Kidney (tissue), 14 donors: ENCODE results near the gene RNF138. TPM values are rescaled to one million over a fixed set of nuclear protein-coding genes. Genes with fewer than 3 reads are reported as not detected.
"Not testable (repeated sequence)": the region's sequence is repeated elsewhere in the genome, so short reads cannot be mapped to it uniquely, and the experiment has no call there.

Experiments used
- DNase-seq, 5 donors: peaks; one replicate each; pipeline ENCODE4 v3.0.0-alpha.2; 2013 to 2020
- FAIRE-seq: peaks from 2 replicates; lab custom pipeline; 2012; peaks lifted over from hg19 to GRCh38; lab: Jason Lieb, UNC
- H3K27ac ChIP-seq, 2 donors: one replicate each; pipeline ENCODE4 v1.7.0; 2013; ENCODE audit warnings: low read depth in 2 of 2, low read length in 2 of 2, inconsistent platforms in 1 of 2
- H3K27me3 ChIP-seq: one replicate; pipeline ENCODE4 v1.7.1; 2013; ENCODE audit warnings: low read length, inconsistent platforms; ENCODE audit not compliant: control insufficient read depth, insufficient read depth
- H3K36me3 ChIP-seq, 3 donors: one replicate each; pipeline versions ENCODE4 v1.7.0 to v1.7.1; 2013; ENCODE audit warnings: low read length in 3 of 3, control low read depth in 1 of 3, inconsistent platforms in 1 of 3; ENCODE audit not compliant: insufficient read depth in 3 of 3, control insufficient read depth in 2 of 3
- H3K4me1 ChIP-seq, 3 donors: one replicate each; pipeline versions ENCODE4 v1.7.0 to v1.7.1; 2013; ENCODE audit warnings: low read length in 3 of 3, inconsistent platforms in 1 of 3, low read depth in 1 of 3; ENCODE audit not compliant: control insufficient read depth in 2 of 3, insufficient read depth in 2 of 3
- H3K4me3 ChIP-seq, 3 donors: one replicate each; pipeline versions ENCODE4 v1.7.0 to v1.8.1; 2013; ENCODE audit warnings: low read length in 3 of 3, control low read depth in 1 of 3, inconsistent platforms in 1 of 3
- H3K9ac ChIP-seq, 3 donors: one replicate each; pipeline versions ENCODE4 v1.7.0 to v1.7.1; 2013; ENCODE audit warnings: low read length in 3 of 3, control low read depth in 1 of 3, inconsistent platforms in 1 of 3
- H3K9me3 ChIP-seq, 3 donors: one replicate each; pipeline versions ENCODE4 v1.7.0 to v1.7.1; 2013; ENCODE audit warnings: low read length in 3 of 3, control low read depth in 1 of 3, inconsistent platforms in 1 of 3; ENCODE audit not compliant: control insufficient read depth in 2 of 3, insufficient read depth in 1 of 3
- intact Hi-C: fragments of 100-400 bp; cut with DNase I; formaldehyde crosslinking; loops from one replicate; pipeline ENCODE4 v1.11.1; 2022
- polyA plus RNA-seq: library from polyadenylated mRNA; stranded (reverse); fragments of 350-450 nt; fragmentation: Illumina TruSeq; extraction: RNeasy Lipid Tissue Mini Kit (QIAGEN cat#74804); gene quantifications from one replicate; pipeline ENCODE4 v1.2.3, GENCODE V29; 2014; ENCODE audit warnings: low read depth, low replicate concordance; ENCODE audit not compliant: insufficient read depth
- total RNA-seq: library from RNA; stranded (reverse); fragmentation: NEBNext Ultra II Directional; extraction: Animal tissue kit (Norgen Biotek cat#: 25700); gene quantifications from one replicate; pipeline ENCODE4 v1.2.1, GENCODE V29; 2021
- TF ChIP-seq, protein P1 (sequence below): IDR thresholded peaks from 3 replicates; pipeline ENCODE4 v1.5.1; 2012; ENCODE audit warnings: mild to moderate bottlenecking, moderate library complexity, borderline replicate concordance; ENCODE audit not compliant: insufficient read depth; ENCODE audit errors: extremely low read depth
- donor health status: control.
- donor health status: control.
- donor health status: control.
- donor health status: control.
- donor health status: control.
- donor health status: DM: yes; HTN: yes; CAD: no.
- donor health status: Normal renal cell carcinoma (clear cell type).

RNF138 gene
- total and polyA plus RNA-seq, 2 donors from 2014 or later = 6.2 to 30.6 TPM

DNA sequence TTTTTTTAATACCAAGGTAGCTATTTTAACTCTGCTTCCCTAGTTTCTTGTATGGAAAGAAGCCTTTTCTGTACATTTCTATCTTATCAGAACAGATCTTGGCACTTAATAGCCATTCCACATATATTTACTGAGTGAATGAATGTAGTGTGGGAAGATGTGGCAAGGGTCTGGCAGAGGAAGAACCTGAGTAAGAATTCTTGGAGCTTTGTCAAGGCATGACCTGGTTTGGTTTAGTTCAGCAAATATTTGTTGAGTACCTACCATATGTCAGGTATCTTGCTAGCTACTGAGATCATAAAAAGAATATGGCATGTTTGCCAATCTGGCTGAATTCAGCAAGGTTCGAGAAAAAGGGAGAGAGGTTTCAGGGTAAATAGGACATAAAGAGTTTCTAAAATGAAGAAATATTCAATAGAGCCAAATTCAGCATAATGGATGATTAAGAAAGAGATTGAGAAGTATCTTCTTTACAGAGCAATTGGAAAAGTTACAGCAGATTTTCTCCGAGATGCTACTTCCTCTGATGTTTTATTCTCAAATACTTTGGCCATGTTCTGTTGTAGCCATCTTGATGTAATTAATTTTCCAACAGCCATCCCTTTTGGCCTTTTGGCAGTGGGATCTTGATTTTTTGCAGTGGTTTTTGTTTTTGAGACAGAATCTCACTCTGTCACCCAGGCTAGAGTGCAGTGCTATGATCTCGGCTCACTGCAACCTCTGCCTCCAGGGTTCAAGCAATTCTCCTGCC lies 76.5 kb downstream of the RNF138 start:
- Histone ChIP-seq H3K27me3 (no peaks in the 10 kb centered on the region), H3K36me3 (no peaks in the 10 kb centered on the region), H3K9ac (no peak overlapping the region), H3K4me3 (no peak overlapping the region), H3K9me3 (no peaks in the 10 kb centered on the region), H3K4me1 (no peaks in the 10 kb centered on the region), H3K27ac (no peak overlapping the region)
- FAIRE-seq (no peak), DNase-seq (no peak)
- intact Hi-C loops = no loop called here
- TF ChIP-seq, protein P1, sequence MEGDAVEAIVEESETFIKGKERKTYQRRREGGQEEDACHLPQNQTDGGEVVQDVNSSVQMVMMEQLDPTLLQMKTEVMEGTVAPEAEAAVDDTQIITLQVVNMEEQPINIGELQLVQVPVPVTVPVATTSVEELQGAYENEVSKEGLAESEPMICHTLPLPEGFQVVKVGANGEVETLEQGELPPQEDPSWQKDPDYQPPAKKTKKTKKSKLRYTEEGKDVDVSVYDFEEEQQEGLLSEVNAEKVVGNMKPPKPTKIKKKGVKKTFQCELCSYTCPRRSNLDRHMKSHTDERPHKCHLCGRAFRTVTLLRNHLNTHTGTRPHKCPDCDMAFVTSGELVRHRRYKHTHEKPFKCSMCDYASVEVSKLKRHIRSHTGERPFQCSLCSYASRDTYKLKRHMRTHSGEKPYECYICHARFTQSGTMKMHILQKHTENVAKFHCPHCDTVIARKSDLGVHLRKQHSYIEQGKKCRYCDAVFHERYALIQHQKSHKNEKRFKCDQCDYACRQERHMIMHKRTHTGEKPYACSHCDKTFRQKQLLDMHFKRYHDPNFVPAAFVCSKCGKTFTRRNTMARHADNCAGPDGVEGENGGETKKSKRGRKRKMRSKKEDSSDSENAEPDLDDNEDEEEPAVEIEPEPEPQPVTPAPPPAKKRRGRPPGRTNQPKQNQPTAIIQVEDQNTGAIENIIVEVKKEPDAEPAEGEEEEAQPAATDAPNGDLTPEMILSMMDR = no peak

DNA sequence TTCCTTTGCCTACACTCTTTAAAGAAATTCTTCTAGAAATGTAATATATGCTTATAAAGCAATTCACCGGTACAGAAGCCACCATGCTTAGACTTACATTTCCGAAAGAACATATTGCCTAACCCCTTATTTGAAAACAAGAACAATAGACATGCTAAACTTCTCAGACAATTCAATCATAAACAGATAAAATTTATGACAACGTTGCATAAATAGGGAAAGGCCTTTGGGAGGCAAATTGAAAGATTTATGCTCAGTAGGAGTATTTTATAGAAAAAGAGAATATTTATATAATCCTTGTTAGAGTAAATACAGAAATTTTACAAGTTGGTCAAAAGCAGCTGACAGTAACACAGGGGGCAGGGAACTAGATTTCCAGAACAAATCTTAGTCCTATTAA lies 82.0 kb downstream of the RNF138 start:
- Histone ChIP-seq H3K4me1 (no peaks in the 10 kb centered on the region), H3K27ac (no peak overlapping the region), H3K36me3 (no peaks in the 10 kb centered on the region), H3K27me3 (no peaks in the 10 kb centered on the region), H3K4me3 (no peak overlapping the region), H3K9ac (no peak overlapping the region), H3K9me3 (no peaks in the 10 kb centered on the region)
- intact Hi-C loops = no loop called here
- no peak for FAIRE-seq
- DNase-seq = no peak
- TF ChIP-seq, protein P1 = no peak

DNA sequence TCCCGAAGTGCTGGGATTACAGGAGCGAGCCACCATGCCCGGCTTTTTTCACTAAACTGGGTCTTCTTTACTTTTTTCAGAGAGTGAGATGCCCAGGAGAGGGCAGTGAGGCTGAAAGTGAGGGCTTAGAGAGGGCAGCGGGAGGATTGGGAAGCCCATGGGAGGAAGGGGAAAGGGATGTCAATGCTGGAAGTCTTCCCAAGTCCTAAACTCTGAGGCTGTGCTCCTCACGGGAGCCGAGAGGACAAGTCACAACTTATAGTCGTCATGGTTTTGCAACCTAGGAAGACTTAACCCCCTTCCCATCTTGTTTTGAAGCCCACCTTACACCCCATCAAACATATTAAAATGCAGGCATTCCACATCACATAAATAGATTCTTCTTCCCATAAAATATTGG lies 83.0 kb downstream of the RNF138 start:
- no peak overlapping the region for H3K9ac ChIP-seq
- intact Hi-C loops = no loop called here
- DNase-seq (no peak), FAIRE-seq (no peak)
- TF ChIP-seq, protein P1 = no peak
- no peak overlapping the region for H3K27ac ChIP-seq
- no peak overlapping the region for H3K4me3 ChIP-seq
- no peaks in the 10 kb centered on the region for H3K4me1 ChIP-seq
- H3K27me3 ChIP-seq = no peaks in the 10 kb centered on the region
- H3K36me3 ChIP-seq = no peaks in the 10 kb centered on the region
- H3K9me3 ChIP-seq = no peaks in the 10 kb centered on the region

- intact Hi-C loops = no loop called here
- no peaks in the 10 kb centered on the region for H3K4me1 ChIP-seq
- no peak overlapping the region for H3K9ac ChIP-seq
- no peaks in the 10 kb centered on the region for H3K9me3 ChIP-seq
- no peak overlapping the region for H3K27ac ChIP-seq
- no peaks in the 10 kb centered on the region for H3K36me3 ChIP-seq
- no peak overlapping the region for H3K4me3 ChIP-seq
- DNase-seq (peak in 1 of 5 donors; percentile 3), FAIRE-seq (no peak)
- no peaks in the 10 kb centered on the region for H3K27me3 ChIP-seq
- TF ChIP-seq, protein P1 = no peak
Observed at GRCh38 chr18:32175265-32175664, 83.6 kb downstream of the RNF138 start.

GRCh38 chr18:32176745-32177144 lies 85.1 kb downstream of the RNF138 start:
- H3K9me3 ChIP-seq, H3K27me3 ChIP-seq, DNase-seq, H3K9ac ChIP-seq, H3K4me3 ChIP-seq, H3K4me1 ChIP-seq, intact Hi-C loops, FAIRE-seq, H3K27ac ChIP-seq, H3K36me3 ChIP-seq: not testable (repeated sequence)
